ENCODE data around the gene TNFRSF12A. TPM values are rescaled to one million over a fixed set of nuclear protein-coding genes. Genes with fewer than 3 reads are reported as not detected.

The TNFRSF12A gene
- total and polyA plus RNA-seq, 2 of the 13 experiments (the other 11 are each of a cell fraction or from before 2014, with no cell fraction given) = 61.9 to 66.0 TPM

DNA sequence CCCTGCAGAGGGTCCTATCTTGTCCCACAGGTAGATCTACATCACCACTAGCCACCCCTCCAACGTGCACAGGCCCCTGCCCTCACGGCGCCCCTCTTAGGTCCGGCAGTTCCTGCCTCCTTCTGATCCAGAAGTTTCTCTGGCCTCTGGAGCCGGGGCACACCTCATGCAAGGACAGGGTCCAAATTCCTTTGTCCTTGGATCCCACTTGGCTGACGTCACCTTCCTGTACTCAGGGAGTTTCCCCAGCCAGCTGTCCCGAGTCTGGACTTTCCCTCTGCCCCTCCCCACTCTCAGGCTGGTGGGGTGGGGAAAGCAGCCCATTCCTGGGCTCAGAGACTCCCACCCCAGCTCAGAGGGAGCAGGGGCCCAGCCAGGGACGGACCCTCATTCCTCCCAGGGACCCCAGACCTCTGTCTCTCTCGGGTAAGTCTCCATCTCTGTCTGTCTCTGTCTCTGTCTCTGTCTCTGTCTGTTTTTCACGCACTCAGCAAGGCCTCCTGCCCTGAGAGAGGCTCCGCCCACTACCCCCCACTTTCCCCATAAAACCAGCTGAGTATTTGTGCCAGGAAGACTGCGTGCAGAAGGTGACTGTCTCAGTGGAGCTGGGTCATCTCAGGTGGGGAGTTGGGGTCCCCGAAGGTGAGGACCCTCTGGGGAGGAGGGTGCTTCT lies 45.0 kb downstream of the TNFRSF12A start, which contains the start of gene IL32 (continued):
- peak; percentile 54; the same call in 1 of the 2 replicates for TF ChIP-seq BCL6 (CRISPR knock-in tag; IDR thresholded peaks at IDR 0.05)
- TF ChIP-seq ZFYVE20 (CRISPR knock-in tag; IDR thresholded peaks at IDR 0.05; ENCODE audit: borderline replicate concordance, low read depth) = no peak
- peak; percentile 73 for TF ChIP-seq ATF1 (CRISPR knock-in tag; IDR thresholded peaks at IDR 0.05)
- peak; percentile 81 for TF ChIP-seq SRY (CRISPR knock-in tag; IDR thresholded peaks at IDR 0.05)
- TF ChIP-seq NKX3-1 (CRISPR knock-in tag; IDR thresholded peaks at IDR 0.05) = peak; percentile 55; the same call in 1 of the 2 replicates
- 0 out of 2 replicates have a peak, but pooled peaks have one; percentile 32 for TF ChIP-seq ZNF224 (CRISPR knock-in tag; IDR thresholded peaks at IDR 0.05)
- peak; percentile 83 for TF ChIP-seq SIN3A (IDR thresholded peaks at IDR 0.05; ENCODE audit: borderline replicate concordance, low read depth, low read length)
- TF ChIP-seq RBM22 (optimal IDR thresholded peaks at IDR 0.05; ENCODE audit: low read length) = no peak
- no peak for TF ChIP-seq FLYWCH1 (CRISPR knock-in tag; IDR thresholded peaks at IDR 0.05)
- TF ChIP-seq KAT8 (CRISPR knock-in tag; IDR thresholded peaks at IDR 0.05) = peak; percentile 59
- TF ChIP-seq MBD4 (IDR thresholded peaks at IDR 0.05; ENCODE audit: borderline replicate concordance, low read length) = no peak
- TF ChIP-seq POLR2G (IDR thresholded peaks at IDR 0.05; ENCODE audit: low read depth, low read length) = peak; percentile 79
- TF ChIP-seq, protein P1, sequence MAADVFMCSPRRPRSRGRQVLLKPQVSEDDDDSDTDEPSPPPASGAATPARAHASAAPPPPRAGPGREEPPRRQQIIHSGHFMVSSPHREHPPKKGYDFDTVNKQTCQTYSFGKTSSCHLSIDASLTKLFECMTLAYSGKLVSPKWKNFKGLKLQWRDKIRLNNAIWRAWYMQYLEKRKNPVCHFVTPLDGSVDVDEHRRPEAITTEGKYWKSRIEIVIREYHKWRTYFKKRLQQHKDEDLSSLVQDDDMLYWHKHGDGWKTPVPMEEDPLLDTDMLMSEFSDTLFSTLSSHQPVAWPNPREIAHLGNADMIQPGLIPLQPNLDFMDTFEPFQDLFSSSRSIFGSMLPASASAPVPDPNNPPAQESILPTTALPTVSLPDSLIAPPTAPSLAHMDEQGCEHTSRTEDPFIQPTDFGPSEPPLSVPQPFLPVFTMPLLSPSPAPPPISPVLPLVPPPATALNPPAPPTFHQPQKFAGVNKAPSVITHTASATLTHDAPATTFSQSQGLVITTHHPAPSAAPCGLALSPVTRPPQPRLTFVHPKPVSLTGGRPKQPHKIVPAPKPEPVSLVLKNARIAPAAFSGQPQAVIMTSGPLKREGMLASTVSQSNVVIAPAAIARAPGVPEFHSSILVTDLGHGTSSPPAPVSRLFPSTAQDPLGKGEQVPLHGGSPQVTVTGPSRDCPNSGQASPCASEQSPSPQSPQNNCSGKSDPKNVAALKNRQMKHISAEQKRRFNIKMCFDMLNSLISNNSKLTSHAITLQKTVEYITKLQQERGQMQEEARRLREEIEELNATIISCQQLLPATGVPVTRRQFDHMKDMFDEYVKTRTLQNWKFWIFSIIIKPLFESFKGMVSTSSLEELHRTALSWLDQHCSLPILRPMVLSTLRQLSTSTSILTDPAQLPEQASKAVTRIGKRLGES (CRISPR knock-in tag; IDR thresholded peaks at IDR 0.05; ENCODE audit: borderline replicate concordance) = no peak
- no peak for TF ChIP-seq FOXA1 (IDR thresholded peaks at IDR 0.05)
- no peak for TF ChIP-seq FOXA1 (CRISPR knock-in tag; IDR thresholded peaks at IDR 0.05)
- peak; percentile 53 for TF ChIP-seq SOX5 (CRISPR knock-in tag; IDR thresholded peaks at IDR 0.05; ENCODE audit: borderline replicate concordance)
- peak; percentile 57 for TF ChIP-seq KLF11 (CRISPR knock-in tag; IDR thresholded peaks at IDR 0.05)
- TF ChIP-seq, protein P2, sequence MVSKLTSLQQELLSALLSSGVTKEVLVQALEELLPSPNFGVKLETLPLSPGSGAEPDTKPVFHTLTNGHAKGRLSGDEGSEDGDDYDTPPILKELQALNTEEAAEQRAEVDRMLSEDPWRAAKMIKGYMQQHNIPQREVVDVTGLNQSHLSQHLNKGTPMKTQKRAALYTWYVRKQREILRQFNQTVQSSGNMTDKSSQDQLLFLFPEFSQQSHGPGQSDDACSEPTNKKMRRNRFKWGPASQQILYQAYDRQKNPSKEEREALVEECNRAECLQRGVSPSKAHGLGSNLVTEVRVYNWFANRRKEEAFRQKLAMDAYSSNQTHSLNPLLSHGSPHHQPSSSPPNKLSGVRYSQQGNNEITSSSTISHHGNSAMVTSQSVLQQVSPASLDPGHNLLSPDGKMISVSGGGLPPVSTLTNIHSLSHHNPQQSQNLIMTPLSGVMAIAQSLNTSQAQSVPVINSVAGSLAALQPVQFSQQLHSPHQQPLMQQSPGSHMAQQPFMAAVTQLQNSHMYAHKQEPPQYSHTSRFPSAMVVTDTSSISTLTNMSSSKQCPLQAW (CRISPR knock-in tag; IDR thresholded peaks at IDR 0.05) = peak; percentile 74; the same call in 1 of the 2 replicates
- 0 out of 2 replicates have a peak, but pooled peaks have one; percentile 33 for TF ChIP-seq MEIS2 (CRISPR knock-in tag; IDR thresholded peaks at IDR 0.05)
- no peak for TF ChIP-seq ZBTB42 (CRISPR knock-in tag; IDR thresholded peaks at IDR 0.05)
- TF ChIP-seq, protein P3, sequence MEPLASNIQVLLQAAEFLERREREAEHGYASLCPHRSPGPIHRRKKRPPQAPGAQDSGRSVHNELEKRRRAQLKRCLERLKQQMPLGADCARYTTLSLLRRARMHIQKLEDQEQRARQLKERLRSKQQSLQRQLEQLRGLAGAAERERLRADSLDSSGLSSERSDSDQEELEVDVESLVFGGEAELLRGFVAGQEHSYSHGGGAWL (CRISPR knock-in tag; IDR thresholded peaks at IDR 0.05) = 0 out of 2 replicates have a peak, but pooled peaks have one; percentile 25
- peak; percentile 92 for TF ChIP-seq MED1 (CRISPR knock-in tag; IDR thresholded peaks at IDR 0.05)
- peak; percentile 23; the same call in 1 of the 2 replicates for TF ChIP-seq CEBPB (IDR thresholded peaks at IDR 0.05; ENCODE audit: borderline replicate concordance, low read depth, low read length)
- TF ChIP-seq NR2C2 (CRISPR knock-in tag; IDR thresholded peaks at IDR 0.05; ENCODE audit: borderline replicate concordance) = peak; percentile 71; the same call in 1 of the 2 replicates

All from HepG2 (cell line).